Omental fat pad (tissue), 4 donors: Measurements from ENCODE around the gene ALOXE3. TPM values are rescaled to one million over a fixed set of nuclear protein-coding genes. Genes with fewer than 3 reads are reported as not detected.

Experiments used
- ATAC-seq: fragments of 150-250 bp; one replicate; pipeline ENCODE4 v1.9.1; 2016; ENCODE audit warnings: mild to moderate bottlenecking, moderate library complexity; ENCODE audit not compliant: low FRiP score
- DNase-seq: peaks from one replicate; pipeline ENCODE4 v3.0.0-alpha.2; 2019; ENCODE audit warnings: low spot score
- CTCF ChIP-seq, 3 donors: fragments of 450-650 bp; IDR thresholded peaks; one replicate each; pipeline ENCODE4 v1.5.1; 2016 to 2017; ENCODE audit warnings: antibody characterized with exemption in 3 of 3, mild to moderate bottlenecking in 3 of 3, moderate library complexity in 2 of 3
- total RNA-seq, 4 donors: library from RNA; depleted of rRNA; stranded (reverse); fragments of >200 nt; gene quantifications; one replicate each; pipeline ENCODE4 v1.1.0, GENCODE V29; 2016

The ALOXE3 gene
- total RNA-seq, 4 donors from 2014 or later = 0.09 to 0.24 TPM; not detected in 2

GRCh38 chr17:8131844-8132441, 13.6 kb upstream of the ALOXE3 start:
- ATAC-seq = no peak

DNA sequence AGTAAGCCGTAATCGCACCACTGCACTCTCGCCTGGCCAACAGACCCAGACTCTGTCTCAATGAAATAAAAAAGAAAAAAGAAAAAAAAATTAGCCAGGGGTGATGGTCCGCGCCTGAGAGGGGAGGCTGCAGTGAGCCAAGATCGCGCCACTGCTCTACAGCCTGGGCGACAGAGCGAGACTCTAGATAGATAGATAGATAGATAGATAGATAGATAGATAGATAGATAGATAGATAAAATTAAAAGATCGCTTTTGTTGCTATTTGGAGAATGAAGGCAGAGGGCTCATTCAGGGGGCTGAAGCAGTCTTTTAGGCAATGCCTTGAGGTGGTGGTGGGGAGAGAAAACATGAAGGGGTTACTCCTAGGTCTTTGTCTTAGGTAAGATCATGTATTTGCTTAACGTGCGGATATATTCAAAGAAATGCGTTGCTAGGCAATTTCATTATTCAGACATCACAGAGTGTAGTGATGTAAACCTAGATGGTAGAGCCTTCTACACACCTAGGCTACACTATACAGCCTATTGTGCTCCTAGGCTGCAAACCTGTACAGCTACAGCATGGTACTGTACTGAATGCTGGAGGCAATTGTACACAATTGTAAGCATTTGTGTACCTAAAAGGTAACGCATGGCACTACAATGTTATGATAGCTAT, 9.9 kb upstream of the ALOXE3 start:
- DNase-seq (no peak), ATAC-seq (no peak)
- no peak for TF ChIP-seq CTCF (IDR thresholded peaks at IDR 0.05)

More at GRCh38 chr17:8131844-8132441, 13.6 kb upstream of the ALOXE3 start:
- TF ChIP-seq CTCF (IDR thresholded peaks at IDR 0.05) = no peak
- DNase-seq = no peak

DNA sequence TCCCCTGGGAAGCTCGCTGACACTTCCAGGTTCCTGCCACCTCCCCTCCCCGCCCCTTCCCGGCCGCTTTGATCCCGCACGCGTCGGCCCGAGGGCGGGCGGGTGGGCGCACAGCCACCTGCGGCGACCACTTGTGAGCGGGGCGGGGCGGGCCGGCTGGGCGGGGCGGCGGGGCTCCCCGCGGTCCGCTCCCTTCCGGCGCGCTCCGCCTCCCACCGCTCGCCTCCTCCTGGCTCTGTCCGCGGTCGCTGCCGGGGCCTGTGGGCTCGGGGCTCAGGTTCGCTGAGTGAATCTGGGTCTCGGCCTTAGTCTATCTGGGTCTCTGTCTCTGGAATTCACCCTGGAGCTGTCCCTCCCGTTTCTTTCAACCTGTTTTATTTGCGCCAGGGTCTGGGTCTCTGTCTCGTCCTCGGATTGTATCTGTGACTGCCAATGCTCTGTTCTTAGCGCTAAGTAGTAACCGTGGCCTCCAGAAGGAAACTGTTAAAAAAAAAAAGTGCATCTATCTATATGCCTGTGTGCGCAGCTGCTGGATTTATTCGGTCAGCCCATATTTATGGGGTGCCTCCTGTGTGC, 8.3 kb upstream of the ALOXE3 start:
- no peak for TF ChIP-seq CTCF (IDR thresholded peaks at IDR 0.05)
- DNase-seq (no peak), ATAC-seq (peak; percentile 43)

DNA sequence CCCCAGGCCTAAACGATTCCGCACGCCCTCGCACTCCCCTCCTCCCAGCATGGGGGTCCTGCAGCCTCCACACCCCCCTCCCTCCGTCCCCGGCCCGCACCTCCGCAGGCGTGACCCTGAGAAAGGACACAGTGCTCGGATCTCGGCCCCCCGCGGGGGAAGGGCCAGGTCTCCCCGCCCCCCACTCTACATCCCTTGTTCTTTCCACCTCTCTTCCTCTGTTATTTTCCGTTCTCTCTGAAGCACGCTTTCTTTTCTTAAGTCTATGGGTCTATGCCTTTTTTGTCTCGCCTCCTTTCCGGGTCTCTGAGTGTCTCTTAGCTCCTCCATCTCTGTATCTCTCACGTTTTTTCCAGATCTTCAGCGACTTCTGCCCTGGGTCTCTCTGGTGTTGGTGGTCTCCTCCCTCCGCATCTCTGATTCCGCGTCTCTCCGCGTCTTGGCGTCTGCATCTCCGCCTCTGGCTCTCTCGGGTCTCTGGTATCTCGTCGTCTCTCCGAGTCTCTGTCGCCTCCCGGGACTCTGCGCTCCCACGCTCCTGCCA, 7.7 kb upstream of the ALOXE3 start:
- no peak for DNase-seq
- no peak for TF ChIP-seq CTCF (IDR thresholded peaks at IDR 0.05)

GRCh38 chr17:8125154-8125946, 7.0 kb upstream of the ALOXE3 start:
- peak; percentile 97 for DNase-seq
- ATAC-seq = peak; percentile 34
- TF ChIP-seq CTCF (IDR thresholded peaks at IDR 0.05) = no peak

More for the DNA sequence above, 7.7 kb upstream of the ALOXE3 start:
- no peak for ATAC-seq

DNA sequence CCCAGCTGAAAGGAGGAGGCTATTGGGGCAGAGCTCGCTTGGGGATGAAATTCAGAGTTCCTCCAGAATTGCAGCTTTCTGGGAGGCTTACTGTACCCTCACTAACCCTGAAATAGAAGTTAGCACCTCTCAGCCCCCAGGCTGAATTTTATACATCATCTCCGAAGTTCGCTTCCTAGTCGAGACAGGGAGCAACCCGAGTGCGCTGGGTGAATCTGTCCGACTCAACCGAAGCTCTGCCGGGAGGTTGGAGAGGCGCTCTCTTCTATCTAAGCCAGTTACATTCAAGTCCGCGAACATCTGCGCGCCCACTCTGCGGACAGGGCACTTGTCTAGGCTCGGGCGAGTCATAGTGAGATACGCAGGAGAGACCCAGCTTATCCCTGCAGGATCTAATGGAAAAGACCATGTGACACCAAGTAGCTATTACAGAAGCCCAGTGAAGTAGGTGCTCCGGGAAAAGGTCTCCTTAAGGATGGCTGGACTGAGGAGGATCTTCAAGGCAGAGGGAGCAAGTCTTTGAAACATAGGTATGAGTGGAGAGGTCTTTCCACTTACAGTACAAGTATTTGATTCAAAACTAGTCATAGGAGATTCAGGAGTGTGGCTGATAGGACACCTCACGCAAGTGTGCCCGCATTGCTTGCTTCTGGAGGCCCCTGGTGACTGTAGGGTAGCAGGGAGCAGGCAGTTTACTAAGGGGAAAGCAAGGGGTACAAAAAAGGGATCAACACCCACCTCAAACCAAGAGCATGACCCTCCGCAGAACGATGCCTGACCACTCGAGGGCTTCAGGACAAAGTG, 6.2 kb upstream of the ALOXE3 start:
- no peak for TF ChIP-seq CTCF (IDR thresholded peaks at IDR 0.05)
- no peak for ATAC-seq
- no peak for DNase-seq
